ENCODE measurements around the gene CHID1.

The CHID1 gene

GRCh38 chr11:862081-862661, 48.4 kb downstream of the CHID1 start:
- DNase-seq: no peak

- DNase-seq: no peak
Observed at GRCh38 chr11:861105-861479, 49.5 kb downstream of the CHID1 start.

GRCh38 chr11:860234-861104, 50.1 kb downstream of the CHID1 start:
- no peak for DNase-seq

- DNase-seq: no peak
Observed at GRCh38 chr11:859394-860131, 51.0 kb downstream of the CHID1 start.

GRCh38 chr11:858762-859339, 51.8 kb downstream of the CHID1 start:
- DNase-seq: no peak

GRCh38 chr11:858053-858761, 52.4 kb downstream of the CHID1 start:
- DNase-seq: no peak

GRCh38 chr11:856397-856796, 54.2 kb downstream of the CHID1 start:
- DNase-seq: no peak

- no peak for DNase-seq
Observed at GRCh38 chr11:855796-856195, 54.8 kb downstream of the CHID1 start.

GRCh38 chr11:855330-855674, 55.3 kb downstream of the CHID1 start:
- no peak for DNase-seq

- DNase-seq: no peak
Observed at GRCh38 chr11:854601-855329, 55.8 kb downstream of the CHID1 start.

GRCh38 chr11:853682-854448, 56.7 kb downstream of the CHID1 start:
- DNase-seq: no peak

GRCh38 chr11:852762-853161, 57.8 kb downstream of the CHID1 start:
- no peak for DNase-seq

- DNase-seq: no peak
Observed at GRCh38 chr11:850775-851763, 59.5 kb downstream of the CHID1 start.

- no peak for DNase-seq
Observed at GRCh38 chr11:849951-850774, 60.4 kb downstream of the CHID1 start.

GRCh38 chr11:849104-849824, 61.3 kb downstream of the CHID1 start:
- no peak for DNase-seq

GRCh38 chr11:848380-848931, 62.2 kb downstream of the CHID1 start:
- no peak for DNase-seq

- DNase-seq: no peak
Observed at GRCh38 chr11:847876-848275, 62.7 kb downstream of the CHID1 start.

- DNase-seq: no peak
Observed at GRCh38 chr11:846496-847098, 64.0 kb downstream of the CHID1 start.
